ENCODE results near the gene KLF13.
A peak's percentile ranks its signal among the peaks of the same experiment; 100 is the strongest.

Gene KLF13

DNA sequence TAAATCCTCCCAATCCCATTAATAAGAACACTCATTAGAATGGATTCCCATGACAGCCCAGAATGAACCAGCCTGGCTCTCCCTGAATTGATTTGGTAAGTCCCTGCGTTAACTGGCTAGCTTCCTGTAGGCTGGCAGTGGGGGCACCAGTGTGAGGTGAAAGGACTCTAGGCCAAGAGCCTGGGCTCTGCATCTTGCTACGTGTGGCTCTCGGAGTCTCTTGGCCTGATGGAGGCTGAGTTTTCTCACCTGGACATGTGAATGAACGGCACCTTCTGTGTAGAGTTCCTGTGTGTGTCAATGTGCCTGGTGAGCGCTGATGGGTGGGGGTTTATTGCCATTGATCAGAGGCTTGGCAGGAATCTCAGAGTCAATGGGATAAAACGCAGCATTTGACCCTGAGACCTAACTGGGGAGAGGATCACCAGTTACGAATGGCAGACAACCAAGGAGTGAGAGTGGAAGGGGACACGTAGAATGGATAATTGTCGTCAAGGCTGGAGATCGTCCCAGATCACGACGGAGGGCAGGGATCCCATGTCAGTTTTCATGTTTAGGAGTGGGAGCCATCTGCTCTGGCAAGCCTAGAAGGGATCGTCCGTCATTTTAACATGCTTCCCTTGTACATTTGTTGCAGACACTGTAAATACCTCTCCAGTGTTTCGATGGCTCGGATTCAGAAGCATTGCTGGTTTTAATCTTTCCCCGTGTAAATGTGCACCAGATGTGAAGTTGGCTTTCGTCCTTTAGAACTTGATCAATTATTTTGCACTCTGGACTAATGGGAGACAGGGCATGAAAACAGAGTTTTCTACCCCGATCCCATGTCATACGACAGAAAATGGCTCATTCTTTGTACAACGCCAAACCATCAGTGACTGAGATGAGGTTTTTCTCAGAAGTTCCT lies 9.0 kb upstream of the KLF13 start:
- no peak for DNase-seq

DNA sequence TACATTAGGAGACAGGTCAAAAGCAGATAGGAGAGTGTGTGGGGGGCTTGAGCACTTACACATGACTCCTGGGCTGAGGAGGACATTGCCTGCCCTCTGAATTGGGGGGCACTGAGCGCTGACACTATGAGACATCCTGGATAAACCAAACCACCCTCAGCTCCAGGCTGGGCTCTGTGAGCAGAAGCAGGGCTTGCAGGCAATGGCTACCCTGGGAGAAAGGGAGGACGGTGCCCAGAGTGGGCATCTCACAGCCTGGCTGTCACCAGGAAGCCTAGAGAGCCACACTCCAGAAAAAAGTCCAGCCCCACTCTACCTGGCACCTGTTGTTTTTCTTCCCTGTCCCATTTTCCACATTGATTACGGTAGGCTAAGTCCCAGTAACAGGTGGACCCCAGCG lies 8.2 kb upstream of the KLF13 start:
- DNase-seq, result no peak

DNA sequence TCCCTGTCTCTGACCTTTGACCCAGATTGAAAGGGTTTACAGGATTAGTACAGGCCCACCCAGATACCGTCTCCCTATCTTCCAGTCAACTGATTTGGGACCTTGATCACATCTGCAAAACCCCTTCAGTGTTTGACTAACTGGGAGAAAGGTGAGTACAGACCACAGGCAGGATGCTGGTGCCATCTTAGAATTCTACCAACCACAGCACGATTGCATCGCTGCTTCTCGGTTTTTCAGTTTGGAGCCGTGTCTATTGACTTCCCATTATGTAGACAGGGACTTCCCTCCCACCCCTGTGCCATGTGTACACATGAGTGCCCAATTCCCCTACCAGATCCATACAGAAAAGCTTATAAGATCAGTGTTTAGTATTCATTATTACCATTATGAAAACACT lies 6.6 kb upstream of the KLF13 start:
- no peak for DNase-seq

DNA sequence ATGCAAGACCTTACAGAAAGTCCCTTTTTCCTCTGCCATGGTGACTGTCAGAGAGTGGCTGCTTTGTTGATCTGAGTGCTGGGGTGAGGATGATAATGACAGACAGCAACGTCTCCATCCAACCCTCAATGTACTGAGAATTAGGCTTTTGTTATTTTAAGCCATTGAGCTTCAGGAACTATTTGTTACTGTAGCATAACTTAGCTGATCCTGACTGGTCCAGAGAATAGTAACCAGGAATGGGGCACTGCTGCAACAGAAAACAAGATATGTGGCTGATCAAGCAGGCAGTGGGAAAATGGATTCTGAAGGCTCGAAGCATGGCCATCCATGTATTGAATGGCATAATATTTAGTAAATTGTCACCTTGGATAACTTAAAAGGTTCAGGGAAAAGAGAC lies 5.2 kb upstream of the KLF13 start:
- DNase-seq, result no peak

DNA sequence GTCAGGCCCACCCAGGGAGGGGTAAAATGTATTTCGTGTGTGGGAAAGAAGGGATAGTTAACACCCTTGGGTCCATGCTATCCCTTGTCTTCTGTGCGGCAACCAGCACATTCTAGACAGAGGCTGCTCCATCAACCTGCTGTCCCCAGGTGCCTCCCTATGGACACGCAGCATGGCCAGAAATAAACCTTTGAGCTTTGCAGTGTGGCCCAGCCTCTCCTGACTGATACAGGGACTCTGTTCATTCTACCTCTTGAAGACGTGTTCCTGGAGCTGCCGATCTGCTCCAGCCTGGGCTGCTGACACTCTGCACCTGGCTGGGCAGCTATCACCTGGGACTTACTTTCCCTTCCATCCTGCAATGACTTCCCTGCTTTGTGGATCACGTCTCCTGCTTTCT lies 4.1 kb upstream of the KLF13 start:
- no peak for DNase-seq

DNA sequence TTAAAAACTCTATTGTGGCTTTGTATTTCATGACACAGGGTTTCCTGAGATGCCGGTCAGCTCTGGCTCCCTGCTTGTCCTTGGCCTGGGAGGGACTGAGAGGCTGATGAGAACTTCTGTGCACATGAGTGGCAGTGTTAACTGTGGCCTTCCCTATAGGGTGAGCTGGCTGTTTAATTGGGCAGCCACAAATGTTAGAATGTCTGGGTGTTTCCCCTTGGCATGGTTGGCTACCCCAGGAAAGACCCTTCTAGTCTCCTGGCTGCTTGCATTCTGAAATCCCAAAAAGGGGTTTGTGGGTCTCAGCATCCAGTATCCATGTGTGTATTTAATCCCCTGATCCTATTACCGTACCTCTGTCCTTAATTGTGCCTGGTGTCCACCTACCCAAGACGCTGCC lies 3.0 kb upstream of the KLF13 start:
- DNase-seq, result no peak

DNA sequence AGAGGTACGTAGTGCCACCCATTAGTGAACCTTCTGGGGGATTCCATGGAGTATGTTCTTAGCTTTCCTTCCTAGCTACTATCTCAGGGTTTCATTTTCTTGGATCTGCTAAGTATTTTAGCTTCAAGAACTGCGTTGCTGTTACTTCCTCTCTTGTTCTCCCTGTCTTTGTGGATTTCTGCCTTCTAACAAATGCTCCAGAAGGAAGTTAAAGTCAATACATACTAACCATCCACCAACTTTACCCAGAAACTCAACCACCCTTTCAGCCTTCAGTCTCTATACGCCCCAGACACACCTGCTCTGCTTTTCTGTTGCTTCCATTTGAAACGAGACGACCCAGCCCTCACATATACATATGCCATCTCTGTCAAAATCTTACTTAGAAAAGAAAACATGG lies 2.4 kb upstream of the KLF13 start:
- DNase-seq, result no peak

DNA sequence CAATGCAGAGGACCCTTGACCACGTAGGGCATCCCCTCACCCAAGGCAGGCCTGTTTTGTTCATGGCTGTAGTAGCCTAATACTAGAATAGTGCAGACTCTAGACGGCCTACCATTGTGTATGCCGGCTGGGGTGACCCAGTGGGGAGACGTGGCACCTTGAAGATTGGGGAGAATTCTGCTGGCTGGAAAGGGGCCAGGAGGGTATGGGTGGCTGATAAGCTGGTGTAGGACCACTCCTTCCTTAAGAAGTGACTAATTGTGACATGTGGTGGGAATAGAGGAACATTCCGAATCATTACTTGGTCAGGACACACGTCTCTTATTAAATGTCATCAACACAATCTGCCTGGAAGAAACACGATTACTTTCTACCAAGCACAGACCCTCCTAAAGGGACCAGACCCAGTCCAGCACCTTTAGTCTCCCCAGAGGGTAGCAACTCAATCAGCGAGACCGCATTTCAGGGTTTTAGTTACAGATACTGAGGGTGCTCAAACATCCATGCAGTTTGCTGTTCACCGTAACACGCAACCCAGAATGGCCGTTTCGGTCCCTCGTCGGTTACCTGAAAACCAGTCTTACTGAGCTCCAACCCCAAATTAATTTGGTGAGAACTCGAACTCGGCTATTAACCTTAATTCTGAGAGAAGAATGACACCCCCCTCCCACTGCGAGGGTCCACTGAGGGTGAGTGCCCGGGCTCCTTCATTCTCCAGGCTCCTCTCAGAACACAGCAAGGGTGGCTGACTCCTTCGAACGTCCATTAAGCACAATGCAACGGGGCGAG lies 1.6 kb upstream of the KLF13 start:
- DNase-seq, result no peak

DNA sequence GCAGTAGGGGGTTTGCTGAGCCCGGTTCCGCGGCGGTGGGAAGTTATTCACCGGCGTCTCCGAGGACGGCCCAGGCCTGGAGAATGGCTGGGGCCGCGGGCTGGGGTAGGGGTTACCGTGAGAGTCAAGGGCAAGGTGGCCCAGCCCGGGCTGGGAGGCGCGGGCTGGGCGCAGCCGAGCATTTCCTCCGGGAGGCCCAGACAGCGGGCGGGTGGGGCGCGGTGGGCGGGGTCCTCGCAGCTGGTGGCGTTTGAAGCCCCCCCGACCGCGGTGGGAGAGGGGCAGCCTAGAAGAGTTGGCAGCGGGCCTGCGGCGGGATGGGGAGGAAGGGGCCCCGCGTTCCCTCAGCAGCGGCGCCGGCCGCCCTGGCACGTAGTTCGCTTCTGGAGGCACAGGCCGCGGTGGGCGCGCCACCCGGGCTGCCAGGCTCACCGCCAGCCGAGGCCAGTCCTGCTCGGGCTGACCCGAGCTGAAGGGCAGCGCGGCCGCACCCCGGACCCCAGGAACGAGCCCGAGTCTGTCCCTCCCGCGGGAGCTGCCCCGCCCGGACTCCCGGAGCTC lies 960 bp upstream of the KLF13 start:
- no peak for DNase-seq

DNA sequence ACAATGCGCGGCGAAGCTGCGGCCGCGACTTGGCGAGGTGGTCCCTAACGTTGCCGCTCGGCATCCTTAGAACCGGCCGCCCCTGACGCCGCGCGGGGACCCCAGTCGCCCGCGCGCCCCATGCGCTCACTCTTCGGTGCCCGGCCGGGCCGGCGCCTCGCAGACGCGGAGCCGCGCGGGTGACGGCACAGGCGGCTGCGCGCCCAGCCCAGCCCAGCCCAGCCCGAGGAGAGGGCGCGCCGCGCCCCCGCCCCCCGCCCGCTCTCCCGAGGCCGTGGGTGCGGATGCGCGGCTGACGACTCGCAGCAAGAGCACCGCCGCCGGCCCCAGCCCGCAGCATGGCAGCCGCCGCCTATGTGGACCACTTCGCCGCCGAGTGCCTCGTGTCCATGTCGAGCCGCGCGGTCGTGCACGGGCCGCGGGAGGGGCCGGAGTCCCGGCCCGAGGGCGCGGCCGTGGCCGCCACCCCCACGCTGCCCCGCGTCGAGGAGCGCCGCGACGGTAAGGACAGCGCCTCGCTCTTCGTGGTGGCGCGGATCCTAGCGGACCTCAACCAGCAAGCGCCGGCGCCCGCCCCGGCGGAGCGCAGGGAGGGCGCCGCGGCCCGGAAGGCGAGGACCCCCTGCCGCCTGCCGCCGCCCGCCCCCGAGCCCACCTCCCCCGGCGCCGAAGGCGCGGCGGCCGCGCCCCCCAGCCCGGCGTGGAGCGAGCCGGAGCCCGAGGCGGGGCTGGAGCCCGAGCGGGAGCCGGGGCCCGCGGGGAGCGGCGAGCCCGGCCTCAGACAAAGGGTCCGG lies 437 bp downstream of the KLF13 start:
- DNase-seq, result no peak

DNA sequence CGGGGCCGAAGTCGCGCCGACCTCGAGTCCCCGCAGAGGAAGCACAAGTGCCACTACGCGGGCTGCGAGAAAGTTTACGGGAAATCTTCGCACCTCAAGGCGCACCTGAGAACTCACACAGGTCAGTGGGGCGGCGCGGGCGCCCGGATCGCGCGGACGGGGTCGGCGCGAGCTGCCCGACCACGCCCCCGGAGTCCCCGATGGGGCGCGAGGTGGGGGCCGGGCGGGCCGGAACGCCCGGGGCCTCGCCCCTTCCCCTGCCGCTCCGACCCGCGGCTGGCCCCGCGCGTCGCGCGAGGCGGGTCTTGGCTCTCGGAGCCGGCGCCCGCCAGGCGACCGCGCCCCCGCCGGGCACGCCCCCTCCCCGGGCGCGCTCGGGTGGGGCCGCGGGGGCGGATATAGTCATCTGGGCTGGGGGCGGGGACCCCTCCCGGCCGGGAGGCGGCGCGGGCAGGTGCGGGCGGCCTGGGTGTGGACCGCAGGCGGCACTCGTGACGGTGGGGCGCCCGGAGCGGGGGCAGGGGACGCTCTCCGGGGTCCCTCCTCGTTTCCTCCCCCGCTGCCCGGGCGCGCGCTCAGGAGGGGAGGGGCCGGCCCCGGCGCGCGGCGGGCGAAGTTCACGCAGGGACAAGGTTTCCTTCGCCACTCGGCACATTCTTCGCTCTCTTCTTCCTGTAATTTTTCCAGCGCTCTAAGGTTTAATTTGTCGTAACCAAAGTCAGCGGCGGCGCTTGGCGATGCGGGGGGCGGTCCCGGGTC lies 1.2 kb downstream of the KLF13 start:
- peak in 1 of 2 experiments; percentile 33 for DNase-seq

DNA sequence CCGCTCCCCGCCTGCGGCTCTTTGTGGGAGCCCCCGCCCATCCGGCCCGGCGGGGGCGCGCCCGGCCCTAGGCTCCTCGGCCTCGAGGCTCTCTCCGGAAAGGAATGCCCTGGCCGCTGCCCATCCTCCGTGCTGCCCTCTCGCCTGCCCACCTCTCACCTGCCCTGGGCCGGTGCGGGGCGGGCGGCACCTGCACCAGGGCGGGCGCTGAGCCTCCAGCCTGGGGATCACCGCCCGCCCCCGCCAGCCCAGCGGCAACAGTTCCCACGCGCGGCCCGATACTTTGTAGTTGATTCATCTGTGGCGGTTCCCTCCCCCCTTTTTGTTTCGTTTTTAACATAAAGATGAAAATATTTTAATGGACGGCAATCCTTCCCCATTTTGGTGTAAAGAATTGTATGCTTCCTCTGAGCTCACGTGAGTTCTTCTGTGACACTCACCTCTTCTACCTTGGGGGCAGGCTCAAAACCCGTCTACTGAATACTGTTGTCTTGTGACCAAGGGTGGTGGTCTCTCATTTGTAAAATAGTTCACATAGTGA lies 1.9 kb downstream of the KLF13 start:
- no peak for DNase-seq

DNA sequence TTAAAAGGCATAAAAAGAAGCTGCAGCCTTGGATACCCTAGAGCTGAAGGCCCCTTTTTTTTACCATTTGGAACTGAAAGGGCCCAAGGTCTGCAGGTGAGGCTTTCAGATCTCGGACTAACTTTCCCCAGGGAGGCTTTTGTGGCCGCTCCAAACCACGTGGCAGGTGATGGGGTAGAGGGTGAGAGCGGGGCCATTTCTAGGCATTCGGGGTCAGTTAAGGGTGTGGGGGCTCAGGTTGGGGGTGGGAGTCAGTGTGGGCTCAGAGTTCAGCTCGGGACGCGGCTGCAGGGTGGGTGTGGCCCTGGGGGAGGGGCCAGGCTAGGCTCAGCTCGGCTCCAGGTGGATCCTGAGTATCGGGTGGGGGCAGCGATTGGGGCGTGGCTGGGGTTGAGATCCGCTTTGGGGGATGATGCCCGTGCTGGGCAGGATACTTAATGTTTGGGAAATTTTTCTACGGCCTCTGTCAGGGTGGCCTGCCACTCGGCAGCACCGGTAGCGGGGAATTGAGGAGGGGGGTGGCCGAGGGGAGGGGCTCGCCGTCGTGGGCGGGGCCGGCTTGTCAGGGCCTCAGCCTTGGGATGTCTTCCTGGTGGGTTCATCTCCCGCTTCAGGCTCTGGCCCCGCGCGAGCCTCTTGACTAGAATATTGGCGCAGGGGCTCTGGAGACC lies 2.5 kb downstream of the KLF13 start:
- DNase-seq, result no peak

DNA sequence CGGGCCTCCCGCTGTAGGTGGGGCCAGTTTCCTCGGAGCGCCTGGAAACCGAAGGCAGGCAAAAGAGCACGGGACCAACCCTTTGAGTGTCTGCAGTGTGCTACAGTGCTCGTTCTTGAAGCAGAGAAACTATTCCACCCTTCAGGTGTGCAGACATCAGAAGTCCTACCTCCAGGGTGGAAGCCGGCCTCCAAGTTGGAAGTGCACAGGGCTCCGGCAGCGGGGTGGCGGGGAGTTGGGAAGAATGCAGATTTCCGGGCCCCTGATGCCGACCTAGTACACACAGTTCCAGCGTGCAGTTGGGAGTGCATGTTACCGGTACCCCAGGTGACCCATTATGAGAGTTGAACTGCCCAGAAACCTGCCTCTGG lies 3.0 kb downstream of the KLF13 start:
- no peak for DNase-seq

DNA sequence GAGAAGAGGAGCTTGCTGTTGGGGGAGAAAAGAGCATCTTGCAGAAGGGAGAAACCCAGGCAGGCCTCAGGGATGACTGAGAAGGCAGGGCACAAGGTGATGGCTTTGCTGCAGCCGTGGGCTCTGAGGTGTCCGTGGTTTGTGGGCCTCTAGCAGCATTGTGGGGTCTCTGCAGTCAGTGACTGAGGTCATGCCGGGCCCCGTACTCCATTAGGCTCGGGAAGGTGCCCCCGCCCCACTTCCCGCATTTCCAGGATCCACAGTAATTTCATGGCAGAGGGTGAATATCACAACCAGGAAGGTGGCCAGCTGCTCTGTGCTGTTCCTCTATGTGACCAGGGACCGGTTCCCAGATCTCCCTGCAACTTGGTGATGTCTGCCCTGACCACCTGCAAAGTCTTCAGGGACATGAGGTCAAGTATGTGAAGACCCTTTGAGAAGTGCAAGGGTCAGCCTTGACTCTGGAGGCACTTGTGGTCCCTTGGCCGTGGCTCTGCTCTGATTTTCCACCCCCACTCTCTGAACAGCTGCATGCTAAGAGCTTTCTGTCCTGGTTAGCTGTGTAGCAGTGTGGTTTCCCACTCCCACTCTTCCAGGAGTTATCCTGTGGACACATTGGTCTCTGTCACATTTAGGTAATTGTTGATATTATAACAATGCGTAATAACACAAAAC lies 3.6 kb downstream of the KLF13 start:
- no peak for DNase-seq

DNA sequence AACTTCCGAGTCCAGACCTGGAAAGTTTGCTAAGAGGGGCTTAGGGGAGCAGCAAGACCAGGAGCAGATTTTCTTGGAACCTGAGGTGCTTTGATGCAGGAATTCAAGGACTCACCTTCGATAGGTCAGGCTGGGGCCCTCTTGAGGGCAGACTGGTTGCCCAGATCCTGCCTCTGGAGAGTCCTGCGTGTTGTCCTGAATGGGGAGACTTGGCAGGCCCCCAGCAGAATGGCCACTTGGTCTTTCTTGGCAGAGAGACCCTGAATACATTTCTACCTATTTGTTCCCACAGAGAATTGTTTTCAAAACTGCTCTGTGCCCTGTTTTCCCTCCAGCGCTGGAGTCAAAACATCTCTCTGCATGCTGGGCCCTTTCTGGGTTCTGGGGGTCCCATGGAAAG lies 4.2 kb downstream of the KLF13 start:
- no peak for DNase-seq

DNA sequence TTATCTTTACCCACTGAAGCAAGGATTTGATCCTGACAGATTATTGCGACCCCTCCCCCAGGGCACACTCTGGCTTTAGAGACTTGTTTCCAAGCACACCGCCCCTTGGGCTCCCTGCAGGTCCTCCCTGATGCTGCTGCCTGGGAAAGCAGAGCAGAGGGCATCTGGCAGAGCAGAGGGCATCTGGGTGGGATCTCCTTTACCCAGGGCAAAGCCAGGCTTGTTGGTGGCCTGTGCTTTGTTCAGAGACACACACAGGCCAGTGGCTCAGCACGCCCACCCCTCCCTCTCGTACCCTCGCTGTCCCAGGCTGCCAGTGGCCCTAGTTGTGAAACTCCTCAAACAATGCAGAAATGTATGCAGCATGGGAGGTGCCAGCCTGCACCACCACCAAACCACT lies 4.8 kb downstream of the KLF13 start:
- no peak for DNase-seq

DNA sequence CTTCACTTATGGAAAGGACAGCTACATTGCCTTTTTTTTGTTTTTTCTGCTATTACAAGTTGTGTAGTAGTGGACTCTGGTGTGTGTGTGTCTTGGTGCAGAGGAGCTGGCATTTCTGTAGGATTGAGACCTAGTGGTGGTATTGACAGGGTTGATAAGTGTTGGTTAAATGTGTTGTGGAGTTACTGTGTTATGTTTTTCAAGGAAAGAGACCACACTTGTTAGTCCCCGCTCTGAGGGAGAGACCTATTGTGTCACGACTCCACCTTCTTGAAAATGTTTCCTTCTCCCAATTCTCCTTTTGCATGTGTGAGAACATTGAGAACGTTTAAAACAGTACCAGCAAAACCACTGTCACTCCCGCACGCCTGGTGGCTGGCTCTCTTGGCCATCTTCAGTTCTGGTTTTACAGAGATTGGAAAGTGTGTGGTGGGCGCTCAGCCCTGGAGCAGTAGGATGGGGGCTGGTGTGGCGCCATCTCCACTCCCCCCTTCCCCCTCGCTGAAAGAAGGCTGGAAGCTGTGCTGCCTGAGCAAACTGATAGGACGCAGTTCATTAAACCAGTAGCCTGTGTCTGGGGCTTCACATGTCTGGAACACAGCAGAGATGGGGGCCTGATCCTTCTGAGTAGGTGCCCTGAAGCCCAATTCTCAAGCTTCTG lies 5.5 kb downstream of the KLF13 start:
- DNase-seq, result no peak

DNA sequence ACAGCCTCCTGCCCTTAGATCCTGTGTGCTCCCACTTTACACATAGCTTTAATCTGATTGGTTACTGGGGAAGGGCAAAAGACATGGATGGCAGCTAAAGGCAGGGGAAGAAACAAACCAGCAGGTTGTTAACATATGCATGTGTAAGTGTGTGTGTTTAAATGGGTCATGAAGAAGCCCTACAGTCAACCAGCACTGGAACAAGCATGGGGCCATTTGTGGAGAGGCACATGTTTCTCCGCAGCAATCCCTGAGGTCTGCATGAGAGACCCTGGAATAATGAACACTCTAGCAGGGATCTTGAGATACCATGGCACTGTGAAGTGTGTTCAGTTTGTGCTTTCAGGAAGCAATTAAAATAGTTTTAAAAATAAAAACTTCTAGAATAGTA lies 6.0 kb downstream of the KLF13 start:
- no peak for DNase-seq

DNA sequence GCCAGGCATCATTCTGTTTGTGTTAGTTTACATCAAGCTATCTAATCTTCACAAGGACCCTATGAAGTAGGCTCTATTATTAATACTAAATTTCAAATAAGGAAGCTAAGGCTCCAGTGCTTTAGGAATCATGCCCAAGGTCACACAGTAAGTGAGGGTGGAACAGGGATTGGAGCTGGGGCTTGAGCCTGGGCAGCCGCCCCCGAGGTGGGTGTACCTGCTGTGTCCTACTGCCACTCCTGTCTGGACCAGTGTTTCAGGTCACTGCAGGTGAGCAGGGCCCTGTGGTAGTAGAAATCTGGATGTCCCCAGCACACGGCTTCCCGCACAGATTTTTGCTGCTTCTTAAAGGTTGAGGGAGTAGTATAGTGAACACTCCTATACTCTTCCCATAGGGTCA lies 6.5 kb downstream of the KLF13 start:
- DNase-seq, result no peak
